H7 (cell line): Measurements from ENCODE around the gene LAP3. TPM values are rescaled to one million over a fixed set of nuclear protein-coding genes. Genes with fewer than 3 reads are reported as not detected.

ENCODE experiments used
- DNase-seq: peaks from one replicate; pipeline ENCODE4 v3.0.0; 2012
- H3K27me3 ChIP-seq: 2 replicates; pipeline ENCODE4 v1.6.0; 2011; ENCODE audit warnings: mild to moderate bottlenecking, low read length; ENCODE audit not compliant: control insufficient read depth, insufficient read depth
- H3K36me3 ChIP-seq: replicated peaks from 2 replicates; pipeline ENCODE4 v1.5.1; 2011; ENCODE audit warnings: low read length; ENCODE audit not compliant: control insufficient read depth, insufficient read depth
- H3K4me3 ChIP-seq: 2 replicates; pipeline ENCODE4 v1.5.1; 2011; ENCODE audit warnings: low read depth, mild to moderate bottlenecking, control low read depth, low read length, moderate library complexity; ENCODE audit not compliant: insufficient read depth
- total RNA-seq: library from RNA; depleted of rRNA; stranded (reverse); fragments of >200 nt; shearing (Covaris generic); gene quantifications from 2 replicates; pipeline ENCODE4 v1.2.3, GENCODE V29; 2014; rRNA removed

LAP3 gene
- total RNA-seq, 1 experiment from 2014 or later: 77.4 TPM

DNA sequence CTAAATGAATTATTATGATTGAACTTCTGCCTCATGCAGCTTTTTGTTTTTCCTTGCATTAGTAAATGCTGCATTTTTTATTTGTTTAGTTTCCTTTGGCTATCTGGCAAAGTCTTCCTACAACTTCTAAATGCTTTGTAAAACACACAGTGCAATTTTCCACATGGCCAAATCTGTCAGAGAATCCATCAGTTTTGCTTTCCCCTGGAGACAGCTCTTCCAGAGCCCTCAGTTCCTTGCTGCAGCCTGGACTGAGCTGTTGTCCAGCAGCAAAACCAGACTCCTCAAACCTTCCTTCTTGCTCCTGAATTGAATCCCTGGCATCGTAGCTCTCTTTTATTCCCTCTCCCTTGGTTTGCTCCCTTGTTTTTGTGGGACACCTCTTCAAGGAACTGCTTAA, 80.1 kb downstream of the LAP3 start:
- H3K36me3 ChIP-seq: no peaks in the 10 kb centered on the region
- H3K4me3 ChIP-seq: no peak overlapping the region
- DNase-seq: no peak
- no peaks in the 10 kb centered on the region for H3K27me3 ChIP-seq

Other genes starting within 250 kb of the LAP3 start
- gene QDPR, start 65.1 kb upstream of the LAP3 start, total RNA-seq: 12.2 and 12.8 TPM in 2 replicates
- gene CLRN2, start 62.0 kb upstream of the LAP3 start, total RNA-seq: not detected in 2 replicates
- 14.1 and 25.0 TPM in 2 replicates for gene MED28, start 37.4 kb downstream of the LAP3 start, total RNA-seq
- gene FAM184B, start 204.4 kb downstream of the LAP3 start, total RNA-seq: not detected in 2 replicates
- gene DCAF16, start 233.6 kb downstream of the LAP3 start, total RNA-seq: 26.1 and 31.1 TPM in 2 replicates
- 75.2 and 77.1 TPM in 2 replicates for gene NCAPG, start 233.8 kb downstream of the LAP3 start, total RNA-seq